Measurements from ENCODE around the gene CABP5. TPM values are rescaled to one million over a fixed set of nuclear protein-coding genes. Genes with fewer than 3 reads are reported as not detected.

CABP5 gene
- total RNA-seq, 3 donors from 2014 or later (not counting 1 experiment from before 2014, with no cell fraction given), result 0.38 to 0.96 TPM; not detected in 1

DNA sequence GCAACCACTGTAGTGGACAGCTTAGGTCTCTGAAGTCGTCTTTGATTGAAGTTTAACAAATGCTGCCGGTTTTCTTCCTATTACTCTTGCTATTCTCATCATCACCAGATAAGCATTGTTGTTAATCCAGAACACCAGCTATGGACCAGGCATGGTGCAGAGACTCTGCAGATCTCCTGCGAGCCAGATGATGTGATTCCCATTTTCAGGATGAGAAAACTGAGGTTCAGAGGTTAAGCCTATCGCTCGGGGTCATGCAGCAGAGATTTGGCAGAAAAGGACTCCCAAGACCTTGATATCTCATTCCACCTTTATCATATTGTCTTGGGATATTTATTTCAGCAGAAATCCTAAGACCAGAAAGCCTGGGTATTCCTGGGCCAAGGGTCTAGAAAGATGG is 16.5 kb upstream of the CABP5 start:
- no peak for DNase-seq
- H3K27me3 ChIP-seq (ENCODE audit: control insufficient read depth, insufficient read depth, low read length), result no peaks in the 10 kb centered on the region
- H3K4me3 Mint-ChIP-seq, result no peak overlapping the region
- H3K4me1 ChIP-seq (ENCODE audit: control insufficient read depth, insufficient read depth, low read length), result no peaks in the 10 kb centered on the region
- H3K9me3 Mint-ChIP-seq, result no peaks in the 10 kb centered on the region
- no peak overlapping the region for H3K27ac ChIP-seq (ENCODE audit: low read length)
- H3K4me1 Mint-ChIP-seq, result no peaks in the 10 kb centered on the region
- no peak for ATAC-seq
- 82% methylated on average over 5 of the region's 5 CpGs for WGBS (ENCODE audit: insufficient coverage)
- H3K27me3 Mint-ChIP-seq (ENCODE audit: low read depth in 2 of 2), result peaks cover 6 to 31% of the 10 kb centered on the region in 2 donors
- TF ChIP-seq, protein P1, sequence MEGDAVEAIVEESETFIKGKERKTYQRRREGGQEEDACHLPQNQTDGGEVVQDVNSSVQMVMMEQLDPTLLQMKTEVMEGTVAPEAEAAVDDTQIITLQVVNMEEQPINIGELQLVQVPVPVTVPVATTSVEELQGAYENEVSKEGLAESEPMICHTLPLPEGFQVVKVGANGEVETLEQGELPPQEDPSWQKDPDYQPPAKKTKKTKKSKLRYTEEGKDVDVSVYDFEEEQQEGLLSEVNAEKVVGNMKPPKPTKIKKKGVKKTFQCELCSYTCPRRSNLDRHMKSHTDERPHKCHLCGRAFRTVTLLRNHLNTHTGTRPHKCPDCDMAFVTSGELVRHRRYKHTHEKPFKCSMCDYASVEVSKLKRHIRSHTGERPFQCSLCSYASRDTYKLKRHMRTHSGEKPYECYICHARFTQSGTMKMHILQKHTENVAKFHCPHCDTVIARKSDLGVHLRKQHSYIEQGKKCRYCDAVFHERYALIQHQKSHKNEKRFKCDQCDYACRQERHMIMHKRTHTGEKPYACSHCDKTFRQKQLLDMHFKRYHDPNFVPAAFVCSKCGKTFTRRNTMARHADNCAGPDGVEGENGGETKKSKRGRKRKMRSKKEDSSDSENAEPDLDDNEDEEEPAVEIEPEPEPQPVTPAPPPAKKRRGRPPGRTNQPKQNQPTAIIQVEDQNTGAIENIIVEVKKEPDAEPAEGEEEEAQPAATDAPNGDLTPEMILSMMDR (IDR thresholded peaks at IDR 0.05), result no peak
- H3K27ac Mint-ChIP-seq, result no peak overlapping the region
- H3K36me3 Mint-ChIP-seq, result no peaks in the 10 kb centered on the region
- no peaks in the 10 kb centered on the region for H3K36me3 ChIP-seq (ENCODE audit: control insufficient read depth, insufficient read depth, low read length)
- H3K9me3 ChIP-seq (ENCODE audit: control insufficient read depth, insufficient read depth, low read length), result no peaks in the 10 kb centered on the region
- intact Hi-C loops (cut with micrococcal nuclease), result no loop called here
- no peak overlapping the region for H3K4me3 ChIP-seq (ENCODE audit: low read length)

GRCh38 chr19:48059331-48059730 is 15.5 kb upstream of the CABP5 start:
- no peak overlapping the region for H3K4me3 ChIP-seq (ENCODE audit: low read length)
- no peaks in the 10 kb centered on the region for H3K36me3 ChIP-seq (ENCODE audit: control insufficient read depth, insufficient read depth, low read length)
- no peaks in the 10 kb centered on the region for H3K9me3 ChIP-seq (ENCODE audit: control insufficient read depth, insufficient read depth, low read length)
- Mint-ChIP-seq H3K4me1 (no peaks in the 10 kb centered on the region), H3K27ac (no peak overlapping the region), H3K4me3 (no peak overlapping the region), H3K36me3 (no peaks in the 10 kb centered on the region), H3K9me3 (no peaks in the 10 kb centered on the region), H3K27me3 (ENCODE audit: low read depth in 2 of 2) (peaks cover 6 to 31% of the 10 kb centered on the region in 2 donors)
- H3K27me3 ChIP-seq (ENCODE audit: control insufficient read depth, insufficient read depth, low read length), result no peaks in the 10 kb centered on the region
- DNase-seq (no peak), ATAC-seq (no peak)
- TF ChIP-seq, protein P1 (IDR thresholded peaks at IDR 0.05), result no peak
- 91% methylated on average over 6 of the region's 6 CpGs for WGBS (ENCODE audit: insufficient coverage)
- intact Hi-C loops (cut with micrococcal nuclease), result no loop called here
- H3K4me1 ChIP-seq (ENCODE audit: control insufficient read depth, insufficient read depth, low read length), result no peaks in the 10 kb centered on the region
- no peak overlapping the region for H3K27ac ChIP-seq (ENCODE audit: low read length)

DNA sequence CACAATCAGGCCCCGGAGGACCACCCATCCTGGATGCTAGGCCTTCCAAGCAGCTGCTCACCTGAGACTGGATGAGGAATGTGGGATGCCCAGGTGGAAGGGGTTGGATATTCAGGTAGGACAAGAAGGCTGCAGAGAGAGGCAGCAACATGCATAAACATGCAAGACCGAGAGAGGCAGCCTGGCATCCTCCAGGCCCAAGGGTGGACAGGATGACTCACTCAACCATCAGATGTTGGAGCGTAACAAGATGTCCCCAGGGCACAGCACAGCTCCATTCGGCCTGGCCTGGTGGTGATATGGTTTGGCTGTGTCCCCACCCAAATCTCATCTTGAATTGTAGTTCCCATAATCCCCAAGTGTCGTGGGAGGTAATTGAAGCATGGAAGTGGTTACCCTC is 10.0 kb upstream of the CABP5 start:
- no peaks in the 10 kb centered on the region for H3K4me1 Mint-ChIP-seq
- intact Hi-C loops (cut with micrococcal nuclease), result no loop called here
- TF ChIP-seq, protein P1 (IDR thresholded peaks at IDR 0.05), result no peak
- H3K36me3 Mint-ChIP-seq, result no peaks in the 10 kb centered on the region
- peaks cover 0 to 3% of the 10 kb centered on the region in 2 donors for H3K27me3 Mint-ChIP-seq (ENCODE audit: low read depth in 2 of 2)
- Histone ChIP-seq H3K9me3 (ENCODE audit: control insufficient read depth, insufficient read depth, low read length) (no peaks in the 10 kb centered on the region), H3K36me3 (ENCODE audit: control insufficient read depth, insufficient read depth, low read length) (no peaks in the 10 kb centered on the region), H3K4me3 (ENCODE audit: low read length) (no peak overlapping the region), H3K27me3 (ENCODE audit: control insufficient read depth, insufficient read depth, low read length) (no peaks in the 10 kb centered on the region), H3K27ac (ENCODE audit: low read length) (no peak overlapping the region), H3K4me1 (ENCODE audit: control insufficient read depth, insufficient read depth, low read length) (no peaks in the 10 kb centered on the region)
- ATAC-seq (no peak), DNase-seq (no peak)
- H3K4me3 Mint-ChIP-seq, result no peak overlapping the region
- 91% methylated on average over 5 of the region's 5 CpGs for WGBS (ENCODE audit: insufficient coverage)
- no peak overlapping the region for H3K27ac Mint-ChIP-seq
- H3K9me3 Mint-ChIP-seq, result no peaks in the 10 kb centered on the region

DNA sequence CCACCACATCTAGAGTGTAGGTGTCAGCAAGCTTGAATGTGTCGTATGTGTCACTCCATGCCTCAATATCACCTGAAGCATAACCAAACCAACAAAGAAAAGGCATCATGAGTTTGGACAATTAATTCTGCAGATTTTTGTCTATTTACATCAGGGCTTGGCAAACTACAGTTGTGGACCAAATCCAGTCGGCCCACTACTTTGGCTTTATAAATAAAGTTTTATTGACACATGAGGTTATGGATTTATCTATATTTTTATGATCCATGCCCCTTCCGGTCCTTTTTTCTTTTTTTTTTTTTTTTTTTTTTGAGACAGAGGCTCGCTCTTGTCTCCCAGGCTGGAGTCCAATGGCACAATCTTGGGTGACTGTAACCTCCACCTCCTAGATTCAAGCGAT is 9.2 kb upstream of the CABP5 start:
- WGBS (ENCODE audit: insufficient coverage), result 96% methylated on average over 4 of the region's 5 CpGs
- ATAC-seq (no peak), DNase-seq (no peak)
- TF ChIP-seq, protein P1 (IDR thresholded peaks at IDR 0.05), result no peak
- H3K36me3 Mint-ChIP-seq, result no peaks in the 10 kb centered on the region
- H3K4me3 Mint-ChIP-seq, result no peak overlapping the region
- no peaks in the 10 kb centered on the region for H3K4me1 Mint-ChIP-seq
- no peaks in the 10 kb centered on the region for H3K27me3 ChIP-seq (ENCODE audit: control insufficient read depth, insufficient read depth, low read length)
- H3K27ac Mint-ChIP-seq, result no peak overlapping the region
- no peaks in the 10 kb centered on the region for H3K9me3 ChIP-seq (ENCODE audit: control insufficient read depth, insufficient read depth, low read length)
- H3K27ac ChIP-seq (ENCODE audit: low read length), result no peak overlapping the region
- H3K36me3 ChIP-seq (ENCODE audit: control insufficient read depth, insufficient read depth, low read length), result no peaks in the 10 kb centered on the region
- no peaks in the 10 kb centered on the region for H3K4me1 ChIP-seq (ENCODE audit: control insufficient read depth, insufficient read depth, low read length)
- peaks cover 0 to 3% of the 10 kb centered on the region in 2 donors for H3K27me3 Mint-ChIP-seq (ENCODE audit: low read depth in 2 of 2)
- no peak overlapping the region for H3K4me3 ChIP-seq (ENCODE audit: low read length)
- intact Hi-C loops (cut with micrococcal nuclease), result no loop called here
- H3K9me3 Mint-ChIP-seq, result no peaks in the 10 kb centered on the region

All from natural killer cell (primary cell).